Right lobe of liver (tissue), 4 donors: Measurements from ENCODE around the gene MTLN.

Experiments
- POLR2A ChIP-seq: fragments of 450-650 bp; IDR thresholded peaks from one replicate; pipeline ENCODE4 v1.6.1; 2017; ENCODE audit warnings: antibody characterized with exemption, mild to moderate bottlenecking
- TF ChIP-seq, protein P1 (sequence below), 4 donors: fragments of 200-600 bp in 3 of 4; fragments of 450-650 bp in 1 of 4; IDR thresholded peaks; one replicate each; pipeline versions ENCODE4 v1.5.1 to v1.8.0; 2016 to 2022; ENCODE audit warnings: antibody characterized with exemption in 4 of 4, mild to moderate bottlenecking in 2 of 4
- donor health status: DM: no; HTN: no; CAD: no.
- donor health status: DM: no; HTN: no; CAD: no.
- donor health status: DM: no; HTN: yes; CAD: no.

- no peak for TF ChIP-seq POLR2A
- TF ChIP-seq, protein P1, sequence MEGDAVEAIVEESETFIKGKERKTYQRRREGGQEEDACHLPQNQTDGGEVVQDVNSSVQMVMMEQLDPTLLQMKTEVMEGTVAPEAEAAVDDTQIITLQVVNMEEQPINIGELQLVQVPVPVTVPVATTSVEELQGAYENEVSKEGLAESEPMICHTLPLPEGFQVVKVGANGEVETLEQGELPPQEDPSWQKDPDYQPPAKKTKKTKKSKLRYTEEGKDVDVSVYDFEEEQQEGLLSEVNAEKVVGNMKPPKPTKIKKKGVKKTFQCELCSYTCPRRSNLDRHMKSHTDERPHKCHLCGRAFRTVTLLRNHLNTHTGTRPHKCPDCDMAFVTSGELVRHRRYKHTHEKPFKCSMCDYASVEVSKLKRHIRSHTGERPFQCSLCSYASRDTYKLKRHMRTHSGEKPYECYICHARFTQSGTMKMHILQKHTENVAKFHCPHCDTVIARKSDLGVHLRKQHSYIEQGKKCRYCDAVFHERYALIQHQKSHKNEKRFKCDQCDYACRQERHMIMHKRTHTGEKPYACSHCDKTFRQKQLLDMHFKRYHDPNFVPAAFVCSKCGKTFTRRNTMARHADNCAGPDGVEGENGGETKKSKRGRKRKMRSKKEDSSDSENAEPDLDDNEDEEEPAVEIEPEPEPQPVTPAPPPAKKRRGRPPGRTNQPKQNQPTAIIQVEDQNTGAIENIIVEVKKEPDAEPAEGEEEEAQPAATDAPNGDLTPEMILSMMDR (IDR thresholded peaks at IDR 0.05) = no peak
Observed at GRCh38 chr2:110215091-110215490, 2.7 kb upstream of the MTLN start.
